GM19239 (cell line): Measurements from ENCODE around the gene CDC37L1.
A peak's percentile ranks its signal among the peaks of the same experiment; 100 is the strongest.

ENCODE experiments used
- DNase-seq: peaks from one replicate; pipeline ENCODE4 v3.0.0; 2011; ENCODE audit warnings: low spot score; ENCODE audit not compliant: insufficient read length
- FAIRE-seq: peaks from 2 replicates; lab custom pipeline; 2011; peaks lifted over from hg19 to GRCh38; lab: Jason Lieb, UNC

The CDC37L1 gene

DNA sequence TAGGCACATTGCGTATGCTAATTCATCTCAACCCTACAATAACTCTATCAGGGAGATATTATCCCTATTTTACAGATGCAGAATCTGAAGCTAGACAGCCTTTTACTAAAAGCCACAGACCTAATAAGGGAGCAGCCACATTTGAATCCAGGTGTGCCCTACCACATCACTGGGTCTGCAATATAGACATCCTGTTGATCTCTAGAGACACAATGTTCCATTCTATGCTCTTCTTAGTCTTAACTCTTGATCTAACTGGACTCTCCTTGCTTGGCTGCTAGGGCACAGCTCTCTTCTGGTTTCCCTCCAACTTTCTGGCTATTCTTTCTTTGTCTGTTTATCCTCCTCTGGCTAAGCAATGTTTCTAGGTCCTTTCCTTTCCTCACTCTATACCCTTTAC, 11.7 kb upstream of the CDC37L1 start:
- no peak for DNase-seq
- no peak for FAIRE-seq

DNA sequence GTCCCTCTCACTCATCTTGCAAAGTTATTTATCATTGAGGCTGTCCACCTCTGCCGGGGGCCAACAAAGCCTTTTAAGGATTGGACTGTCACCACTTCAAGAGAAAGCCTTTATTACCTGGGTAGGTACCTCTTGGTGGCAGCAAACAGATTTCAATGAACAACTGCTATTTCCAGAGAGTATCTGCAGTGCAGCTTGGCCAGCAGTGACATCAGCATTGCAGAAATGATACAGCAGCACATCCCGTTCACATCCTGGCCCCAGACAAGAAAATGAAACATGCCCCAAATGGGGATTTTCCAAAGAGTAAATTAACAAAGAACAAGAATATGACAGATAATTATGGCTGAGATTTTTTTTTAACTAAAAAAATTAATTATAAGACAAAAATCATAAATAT, 10.8 kb upstream of the CDC37L1 start:
- FAIRE-seq = no peak
- DNase-seq = no peak

DNA sequence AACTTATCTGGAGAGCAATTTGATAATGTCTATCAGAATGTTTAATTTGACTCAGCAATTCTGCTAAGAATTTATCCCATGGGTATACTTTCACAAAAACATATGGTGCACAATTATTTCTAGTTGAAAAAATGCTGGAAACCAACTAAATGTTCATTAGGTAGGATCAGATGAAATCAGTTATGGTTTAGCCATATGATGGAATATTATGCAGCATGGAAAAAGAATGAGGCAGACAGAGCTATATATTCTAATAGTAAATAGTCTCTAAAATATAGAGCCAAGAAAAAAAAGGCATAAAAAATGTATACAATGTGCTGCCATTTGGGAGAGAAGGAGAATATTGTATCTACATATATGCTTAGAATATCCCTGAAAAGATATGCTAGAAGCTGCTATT, 9.5 kb upstream of the CDC37L1 start:
- FAIRE-seq (no peak), DNase-seq (no peak)

DNA sequence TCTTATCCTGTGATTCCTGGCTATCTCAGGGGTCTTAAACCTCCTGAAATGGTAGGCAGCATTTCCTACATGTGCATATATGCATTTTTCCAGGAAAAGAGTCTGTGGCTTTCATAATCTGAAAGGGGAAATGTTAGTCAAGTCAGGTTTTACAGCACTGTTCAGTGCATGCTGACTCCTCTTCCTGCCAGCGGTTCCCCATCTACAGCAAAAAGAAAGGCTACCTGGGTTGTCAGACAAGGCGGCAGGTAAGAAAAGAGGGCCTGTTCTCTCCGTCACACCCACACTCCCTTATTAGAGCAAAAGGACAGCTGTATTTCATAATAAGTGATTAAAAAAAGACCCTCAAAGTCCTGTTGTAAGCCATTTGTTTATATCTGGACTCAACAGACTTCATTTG, 8.8 kb upstream of the CDC37L1 start:
- DNase-seq (no peak), FAIRE-seq (no peak)

DNA sequence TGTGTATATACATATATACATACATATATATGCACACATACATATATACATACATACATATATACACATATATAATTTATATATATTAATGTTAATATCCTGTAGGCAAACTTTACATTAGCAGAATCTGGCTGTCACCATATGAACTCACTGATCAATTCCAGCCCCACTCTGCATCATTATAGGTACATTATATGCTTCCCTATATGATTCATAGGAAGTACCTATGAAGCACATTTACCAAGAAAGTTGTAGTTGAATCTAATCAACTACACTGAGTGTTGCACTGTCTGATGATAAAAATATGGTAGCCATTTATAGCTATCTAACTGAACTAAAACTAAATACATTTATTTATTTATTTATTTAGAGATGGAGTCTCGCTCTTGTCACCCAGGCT, 7.6 kb upstream of the CDC37L1 start:
- no peak for FAIRE-seq
- DNase-seq = no peak

DNA sequence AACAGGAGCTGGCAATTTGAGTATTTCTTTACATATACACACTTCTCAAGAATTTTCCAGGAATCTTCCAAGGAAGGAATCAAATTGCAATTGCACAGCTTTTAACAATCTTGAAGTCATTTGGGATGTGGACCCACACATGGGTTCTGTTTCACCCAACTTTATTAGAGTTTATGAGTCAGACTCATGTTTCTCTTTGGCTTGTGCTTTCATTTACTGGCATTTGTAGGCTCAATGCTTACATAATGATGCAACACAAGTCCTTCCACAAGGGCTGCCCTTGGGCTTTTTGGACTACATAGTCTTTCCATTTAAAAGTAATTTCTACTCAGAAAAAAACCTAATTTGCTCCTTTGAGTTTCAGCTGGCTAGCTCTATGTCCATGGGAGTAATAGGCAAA, 4.6 kb upstream of the CDC37L1 start:
- DNase-seq (no peak), FAIRE-seq (no peak)

DNA sequence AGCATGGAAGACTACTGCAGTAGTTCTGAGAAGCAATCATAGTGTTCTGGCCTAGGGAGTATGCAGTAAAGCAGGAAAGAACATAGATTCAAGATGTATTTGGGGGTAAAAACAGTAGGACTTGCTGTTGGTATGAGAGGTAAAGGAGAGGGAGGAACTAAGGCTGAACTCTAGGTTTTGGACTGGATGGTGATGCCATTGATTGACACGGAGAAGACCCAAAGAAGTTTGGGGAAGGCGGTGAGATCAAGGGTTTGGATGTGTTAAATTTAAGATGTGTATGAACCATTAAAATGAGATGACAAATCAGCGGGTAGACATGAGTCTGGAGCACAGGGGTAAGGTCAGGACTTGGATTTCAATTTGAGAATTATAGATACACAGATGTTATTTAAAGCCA, 2.0 kb upstream of the CDC37L1 start:
- DNase-seq (no peak), FAIRE-seq (no peak)

DNA sequence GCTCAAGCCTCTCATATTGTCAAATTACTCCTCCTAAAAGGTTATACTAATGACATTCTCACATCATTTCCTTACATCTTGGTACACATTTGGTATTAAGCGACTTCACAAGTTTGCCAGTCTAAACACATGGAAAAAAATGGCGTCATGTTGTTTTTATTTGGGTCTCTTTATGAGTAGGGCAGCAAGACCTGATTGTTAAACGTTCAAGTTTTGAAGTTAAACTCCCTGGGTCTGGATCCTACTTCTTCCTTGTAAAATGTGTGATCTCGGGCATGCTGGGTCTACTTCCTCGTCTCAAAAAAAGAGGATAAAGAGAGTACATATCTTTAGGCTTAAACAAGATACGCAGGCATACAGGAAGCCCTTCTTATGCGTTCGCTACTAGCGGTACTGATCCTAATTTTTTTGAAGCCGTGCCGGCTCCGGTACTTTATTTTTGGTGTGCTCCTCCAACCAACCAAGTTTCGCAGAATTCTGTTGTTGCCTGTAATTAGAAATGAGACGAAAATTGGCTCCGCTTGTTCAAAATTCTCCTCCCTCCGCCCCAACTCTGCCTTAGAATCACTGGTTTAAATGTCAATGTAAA, 596 bp upstream of the CDC37L1 start:
- no peak for DNase-seq
- no peak for FAIRE-seq

DNA sequence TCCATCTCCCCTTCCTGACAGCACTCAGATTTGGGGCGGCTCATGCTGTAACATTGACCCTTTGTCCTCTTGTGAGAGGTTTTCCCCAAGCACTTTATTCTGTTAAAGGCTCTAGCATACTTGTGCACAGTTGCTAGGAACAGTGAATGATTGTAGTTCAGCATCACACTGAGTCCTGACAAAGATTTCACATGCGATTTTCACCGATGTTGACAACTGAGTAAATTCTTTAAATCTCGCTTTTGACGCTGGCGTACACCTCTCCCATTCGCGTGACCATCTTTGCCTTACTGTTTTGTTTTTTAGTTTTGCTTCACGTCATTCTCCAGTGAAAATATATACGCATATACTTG, 780 bp downstream of the CDC37L1 start:
- FAIRE-seq (peak; percentile 78), DNase-seq (no peak)

DNA sequence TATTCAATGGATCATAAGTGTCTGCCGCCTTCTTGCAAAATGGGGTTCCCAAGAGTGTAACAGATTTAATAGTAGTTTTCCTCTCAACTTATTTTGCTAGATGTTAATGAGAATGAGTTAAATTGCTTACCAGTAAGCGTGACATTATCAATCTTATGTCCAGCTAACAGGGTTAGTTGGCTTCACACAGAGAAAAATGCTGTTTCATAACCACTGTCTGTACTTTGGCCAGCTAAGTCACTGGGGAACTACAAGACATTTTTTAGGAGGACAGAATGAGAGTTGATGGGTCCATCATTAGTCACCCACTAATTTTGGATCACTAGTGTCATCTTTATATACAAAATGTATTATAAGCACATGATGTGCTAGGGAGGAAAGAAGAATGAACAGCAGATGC, 1.4 kb downstream of the CDC37L1 start:
- DNase-seq (no peak), FAIRE-seq (no peak)

DNA sequence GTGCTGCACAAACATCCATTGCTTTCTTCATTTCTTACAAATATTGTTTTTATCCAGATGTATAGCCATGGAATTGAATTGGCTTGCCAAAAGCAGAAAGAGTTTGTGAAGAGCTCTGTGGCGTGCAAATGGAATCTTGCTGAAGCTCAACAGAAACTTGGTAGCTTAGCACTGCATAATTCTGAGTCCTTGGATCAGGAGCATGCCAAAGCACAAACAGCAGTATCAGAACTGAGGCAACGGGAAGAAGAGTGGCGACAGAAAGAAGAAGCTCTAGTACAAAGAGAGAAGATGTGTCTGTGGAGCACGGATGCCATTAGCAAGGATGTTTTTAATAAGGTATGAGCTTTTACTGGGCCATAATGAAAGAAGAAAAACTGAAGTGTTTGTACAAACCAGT, 5.5 kb downstream of the CDC37L1 start:
- DNase-seq = no peak
- FAIRE-seq = no peak

DNA sequence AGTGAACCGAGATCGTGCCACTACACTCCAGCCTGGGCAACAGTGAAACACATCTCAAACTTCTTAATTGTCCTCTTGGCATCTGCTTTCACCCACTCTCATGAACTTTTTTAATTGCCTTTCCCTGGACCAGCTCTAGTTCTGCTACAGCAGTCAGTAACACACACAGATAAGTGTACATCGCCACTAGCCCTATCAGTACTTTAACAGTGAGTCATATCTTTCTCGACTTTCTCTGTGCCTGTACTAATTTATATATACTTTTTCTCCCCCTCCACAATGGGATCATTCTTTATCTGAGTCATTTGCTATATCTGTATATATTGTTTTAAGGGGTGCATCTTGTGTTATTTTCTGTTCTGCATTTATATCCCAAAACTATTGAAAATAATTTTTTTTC, 6.7 kb downstream of the CDC37L1 start:
- FAIRE-seq (no peak), DNase-seq (no peak)

DNA sequence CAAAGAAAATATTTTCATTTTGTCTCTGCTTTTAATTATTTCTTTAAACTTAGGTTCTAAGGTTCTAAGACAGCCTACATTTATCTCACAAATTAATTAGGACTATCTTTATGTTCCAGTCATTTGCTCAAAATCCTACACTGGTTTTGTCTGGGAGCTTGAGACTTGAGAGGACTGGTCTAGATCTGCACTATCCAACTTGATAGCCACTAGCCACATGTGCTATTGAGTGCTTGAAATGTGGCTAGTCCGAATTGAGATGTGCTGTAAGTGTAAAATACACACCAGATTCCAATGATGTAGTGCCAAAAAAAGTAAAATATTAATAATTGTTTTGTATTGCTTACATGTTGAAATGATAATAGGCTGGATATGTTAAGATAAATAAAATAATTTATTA, 7.2 kb downstream of the CDC37L1 start:
- DNase-seq (no peak), FAIRE-seq (no peak)

DNA sequence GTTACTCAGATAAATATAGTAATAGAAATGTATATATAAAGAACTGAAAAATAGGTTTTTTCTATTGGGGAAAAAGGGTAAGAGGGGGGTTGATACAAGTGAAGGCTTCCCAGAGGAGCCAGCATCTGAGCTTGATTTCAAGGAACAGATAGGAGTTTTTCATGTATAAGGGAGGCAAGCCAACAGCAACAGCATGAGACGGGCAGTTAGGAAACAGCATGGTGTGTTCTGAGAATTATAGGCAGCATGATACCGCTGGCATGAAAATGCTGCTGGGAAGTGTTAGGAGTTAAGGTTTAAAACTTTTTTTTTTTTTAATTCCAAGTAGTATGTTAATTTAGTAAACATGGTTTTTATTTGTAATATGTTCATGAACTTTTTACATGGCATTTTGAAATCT, 9.7 kb downstream of the CDC37L1 start:
- no peak for DNase-seq
- FAIRE-seq = no peak

DNA sequence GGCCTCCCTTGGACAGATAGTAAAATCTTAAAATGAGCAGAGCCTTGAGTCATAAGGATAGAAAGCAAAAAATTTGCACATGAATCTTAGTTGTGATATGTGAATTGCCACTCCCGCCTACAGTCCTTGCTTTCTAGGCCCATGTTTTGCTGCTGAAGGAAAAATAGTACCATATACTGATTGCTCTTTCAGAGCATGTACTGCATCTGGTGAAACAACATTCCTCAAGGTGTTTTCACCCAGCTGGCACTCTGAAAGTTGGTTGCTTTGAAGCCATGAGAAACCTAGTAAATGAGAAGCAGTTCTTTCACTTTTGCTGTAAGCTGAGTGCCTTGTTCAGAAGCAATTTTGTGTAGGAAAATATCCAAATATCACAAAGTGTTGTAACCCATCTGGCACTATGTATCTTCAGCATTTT, 10.3 kb downstream of the CDC37L1 start:
- no peak for DNase-seq
- peak; percentile 89 for FAIRE-seq

DNA sequence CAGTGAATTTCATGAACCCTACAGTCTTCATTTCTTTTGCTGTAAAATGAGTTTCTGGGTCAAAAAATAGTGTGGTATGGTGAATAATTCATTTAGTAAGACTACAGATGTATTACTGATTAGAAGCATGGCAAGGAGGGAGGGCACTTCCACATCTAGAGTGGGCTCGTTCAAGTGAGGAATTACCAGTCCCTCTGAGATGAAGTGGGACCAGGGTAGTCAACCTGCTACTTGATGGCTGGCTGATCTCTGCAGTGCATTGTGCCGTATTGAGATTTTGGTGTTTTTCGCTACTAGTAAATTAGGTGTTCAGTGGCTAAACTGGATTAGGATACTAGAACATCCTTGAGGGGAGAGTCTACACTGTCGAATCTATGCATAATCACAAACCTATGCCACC, 10.8 kb downstream of the CDC37L1 start:
- FAIRE-seq = no peak
- DNase-seq = no peak

DNA sequence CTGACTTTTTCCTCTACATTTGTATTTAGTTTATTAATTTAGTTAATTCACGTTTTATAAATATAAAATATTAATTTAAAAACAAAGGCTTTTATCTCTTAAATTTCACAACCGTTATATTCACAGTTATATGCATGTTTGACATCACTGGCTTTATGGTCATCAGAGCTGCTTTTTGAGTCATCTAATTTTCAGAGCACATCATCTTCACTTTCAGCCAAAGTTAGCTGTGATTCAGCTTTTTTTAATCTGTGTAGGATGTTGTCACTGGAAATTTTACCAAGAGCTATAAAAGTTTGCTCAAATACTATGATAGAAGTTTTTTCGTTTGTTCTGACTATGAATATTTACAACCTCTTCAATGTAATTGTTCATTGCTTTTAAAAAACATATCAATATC, 12.4 kb downstream of the CDC37L1 start:
- no peak for DNase-seq
- no peak for FAIRE-seq

DNA sequence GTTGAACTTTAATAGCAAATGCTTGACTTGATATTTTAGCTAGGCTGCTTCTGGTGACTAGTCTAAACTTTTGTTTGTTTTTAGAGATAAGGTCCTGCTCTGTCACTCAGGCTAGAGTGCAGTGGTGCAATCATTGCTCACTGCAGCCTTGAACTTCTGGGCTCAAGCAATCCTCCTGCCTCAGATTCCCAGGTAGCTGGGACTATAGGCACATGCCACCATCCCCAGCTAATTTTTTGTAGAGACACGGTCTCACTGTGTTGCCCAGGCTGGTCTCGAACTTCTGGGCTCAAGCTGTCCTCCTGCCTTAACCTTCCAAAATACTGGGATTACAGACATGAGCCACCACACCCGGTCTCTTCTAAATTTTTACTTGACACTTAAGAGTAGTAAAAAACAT, 20.7 kb downstream of the CDC37L1 start:
- FAIRE-seq (no peak), DNase-seq (no peak)

DNA sequence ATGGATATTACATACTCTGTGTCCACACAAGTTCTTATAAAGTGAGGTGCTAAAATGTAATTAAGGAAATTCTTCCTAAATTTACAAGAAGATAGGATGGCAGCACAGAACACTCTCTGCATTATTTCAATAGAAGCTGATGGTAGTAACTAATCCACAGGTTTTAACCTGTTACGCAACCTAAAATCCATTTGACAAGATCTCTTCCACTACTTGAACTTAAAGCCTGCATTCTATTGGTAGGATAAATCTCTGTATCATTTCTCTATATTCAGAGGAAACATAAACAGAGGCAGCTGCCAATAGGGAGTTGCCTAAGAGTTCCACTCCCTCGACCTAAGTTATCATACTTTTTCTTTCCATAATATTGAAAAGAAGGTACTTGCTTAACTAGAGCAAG, 21.6 kb downstream of the CDC37L1 start:
- no peak for FAIRE-seq
- DNase-seq = no peak

DNA sequence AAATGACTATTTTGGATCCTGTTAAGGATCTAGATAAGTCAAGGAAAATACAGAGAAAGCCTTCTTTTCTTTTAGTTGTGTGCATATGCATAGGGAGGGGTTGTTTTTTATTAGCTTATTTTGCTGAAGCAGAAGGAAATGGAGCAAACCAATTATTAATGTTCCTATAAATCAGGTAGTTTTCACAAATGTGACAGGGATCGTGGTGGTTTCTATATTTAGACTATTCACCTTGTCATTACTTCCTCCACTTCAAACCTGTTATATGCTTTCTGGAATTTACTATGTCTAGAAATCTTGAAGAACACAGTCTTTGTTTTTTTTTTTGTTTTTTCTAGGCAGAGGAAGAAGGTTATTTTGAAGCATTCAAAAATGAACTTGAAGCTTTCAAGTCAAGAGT, 22.2 kb downstream of the CDC37L1 start:
- FAIRE-seq = no peak
- no peak for DNase-seq

DNA sequence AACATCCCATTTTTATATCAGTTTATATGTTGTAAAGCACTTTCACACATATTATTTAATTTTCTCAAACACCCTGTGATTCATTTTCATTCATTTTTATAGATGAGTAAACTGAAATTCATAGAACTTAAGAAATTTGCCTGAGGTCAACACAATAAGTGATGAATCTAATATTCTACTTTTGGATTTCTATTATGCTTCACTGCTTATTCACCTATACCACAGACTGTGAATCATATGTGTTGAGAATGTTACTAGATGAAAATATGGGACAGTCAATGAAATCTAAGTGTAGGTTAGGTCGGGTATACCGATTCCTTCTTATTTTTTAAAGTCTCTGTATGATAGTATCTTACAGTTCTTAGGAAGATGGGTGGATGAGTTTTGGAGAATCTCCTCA, 24.8 kb downstream of the CDC37L1 start:
- DNase-seq (no peak), FAIRE-seq (no peak)

DNA sequence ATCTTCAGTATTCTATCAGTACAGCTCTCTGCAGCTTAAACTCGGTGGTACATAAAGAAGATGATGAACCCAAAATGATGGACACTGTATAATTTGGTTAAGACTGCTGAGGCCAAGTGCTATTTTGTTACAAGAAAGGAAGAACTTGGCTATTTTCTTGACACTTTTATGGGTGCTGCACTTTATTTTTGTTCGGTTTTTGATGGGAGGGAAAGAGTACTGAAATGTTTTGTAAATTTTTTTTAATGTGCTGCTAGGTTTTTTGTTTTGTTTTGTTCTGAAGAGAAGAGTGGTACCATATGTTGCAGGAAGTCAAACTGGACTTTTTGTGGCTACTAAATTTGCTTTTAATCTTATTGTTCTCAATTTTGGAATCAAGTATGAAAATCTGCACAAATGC, 26.7 kb downstream of the CDC37L1 start:
- DNase-seq (no peak), FAIRE-seq (no peak)

DNA sequence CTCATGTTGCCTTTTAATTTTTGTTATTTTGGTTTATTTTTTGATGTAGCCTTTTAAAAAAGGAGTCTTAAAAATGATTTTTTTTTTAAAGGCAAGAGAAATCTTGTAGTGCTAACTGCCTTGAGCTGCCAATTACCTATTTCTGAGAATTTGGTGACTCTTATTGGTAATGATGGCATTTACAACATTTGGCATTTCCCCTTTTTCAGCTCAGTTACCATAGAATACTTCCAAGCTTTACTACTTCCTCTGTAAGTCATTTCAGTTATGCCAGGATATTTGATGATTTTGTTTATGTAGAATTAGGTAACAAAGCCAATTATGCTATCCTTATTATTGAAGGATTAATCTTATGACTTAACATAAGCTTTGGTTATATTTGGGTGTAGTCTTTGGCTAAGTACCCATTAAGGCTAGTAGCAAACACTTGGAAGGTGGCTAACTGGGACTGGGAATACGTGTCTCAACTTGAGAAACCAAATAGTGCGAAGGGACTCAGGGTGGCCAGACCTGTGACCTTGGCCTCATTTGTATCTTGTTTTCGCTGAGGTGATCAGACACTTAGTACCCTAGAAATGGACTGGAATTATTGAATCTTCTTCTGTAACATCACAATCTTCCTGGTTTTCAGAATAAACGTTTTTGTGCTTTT, 27.7 kb downstream of the CDC37L1 start:
- FAIRE-seq = peak; percentile 47
- no peak for DNase-seq
